NOMO-1 treated with DMSO at 0.1 percent for 48 hours (cell line): Measurements from ENCODE around the gene GRIN1.
"Not testable (repeated sequence)": the region's sequence is repeated elsewhere in the genome, so short reads cannot be mapped to it uniquely, and the experiment has no call there.

Experiments used
- DNase-seq: peaks from one replicate; lab custom pipeline; 2025; ENCODE audit not compliant: unreplicated experiment; lab: John Stamatoyannopoulos, UW

GRIN1 gene

GRCh38 chr9:137128158-137128861 is 10.6 kb upstream of the GRIN1 start:
- DNase-seq: no peak

DNA sequence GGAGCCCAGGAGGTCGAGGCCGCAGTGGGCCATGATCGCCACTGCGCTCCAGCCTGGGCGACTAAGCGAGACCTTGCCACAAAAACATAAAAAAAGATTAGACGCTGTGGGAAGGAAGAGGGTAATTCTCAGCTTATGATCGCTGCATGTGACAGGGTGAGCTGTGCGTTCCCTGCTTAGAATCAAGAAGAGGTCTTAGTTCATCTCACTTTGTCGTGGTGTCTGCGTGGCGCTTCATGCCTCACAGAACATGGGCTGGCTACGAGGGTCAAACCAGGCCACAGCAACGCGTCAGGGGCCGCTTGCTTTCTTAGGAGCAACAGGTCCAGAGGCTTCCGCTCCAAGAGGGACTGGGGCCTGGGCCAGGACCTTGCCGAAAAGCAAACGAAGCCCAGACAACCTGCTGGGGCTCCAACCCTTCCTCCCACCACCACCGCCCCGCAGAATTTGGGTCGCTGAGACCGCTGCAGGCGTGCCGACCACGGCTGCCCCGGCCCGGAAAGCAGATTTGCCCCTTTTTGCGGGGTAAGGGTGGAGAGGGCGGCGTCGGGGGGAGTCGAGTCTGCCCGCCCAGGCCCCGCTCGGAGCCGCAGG is 10.0 kb upstream of the GRIN1 start:
- DNase-seq: no peak

DNA sequence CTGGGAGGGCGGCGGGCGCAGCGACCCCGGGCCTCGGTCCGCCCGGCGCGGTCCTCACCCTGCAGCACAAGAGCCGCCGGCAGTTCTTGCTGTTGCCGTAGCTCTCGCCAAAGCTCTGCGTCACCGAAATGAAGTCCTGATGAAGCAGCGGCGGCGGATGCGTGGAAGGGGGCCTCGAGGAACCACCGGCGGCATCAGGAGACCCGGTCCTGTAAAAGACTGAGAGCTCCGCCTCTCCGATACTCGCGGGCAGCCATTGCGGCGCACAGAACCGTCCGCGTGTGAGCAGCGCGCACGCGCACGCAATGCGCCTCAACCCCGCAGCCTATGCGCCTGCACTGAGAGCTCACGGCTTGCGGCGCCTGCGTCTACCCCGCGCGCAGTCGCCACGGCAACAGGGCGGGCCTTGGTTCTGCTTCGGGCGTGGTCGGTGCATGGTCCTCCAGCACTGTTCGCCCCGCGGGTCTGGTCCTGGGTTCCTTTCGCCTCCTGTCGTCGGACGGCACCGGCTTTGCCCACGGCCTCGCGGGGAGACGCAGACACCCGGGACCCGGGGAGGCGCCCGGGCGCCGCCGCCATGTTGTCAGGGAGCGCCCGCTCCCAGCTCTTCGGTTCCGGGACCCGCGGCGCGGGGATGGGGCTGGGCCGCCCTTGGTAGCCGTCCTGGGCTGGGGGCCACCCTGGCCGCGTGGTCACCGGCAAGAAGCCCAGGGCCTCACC is 9.3 kb upstream of the GRIN1 start:
- DNase-seq: peak; percentile 93

DNA sequence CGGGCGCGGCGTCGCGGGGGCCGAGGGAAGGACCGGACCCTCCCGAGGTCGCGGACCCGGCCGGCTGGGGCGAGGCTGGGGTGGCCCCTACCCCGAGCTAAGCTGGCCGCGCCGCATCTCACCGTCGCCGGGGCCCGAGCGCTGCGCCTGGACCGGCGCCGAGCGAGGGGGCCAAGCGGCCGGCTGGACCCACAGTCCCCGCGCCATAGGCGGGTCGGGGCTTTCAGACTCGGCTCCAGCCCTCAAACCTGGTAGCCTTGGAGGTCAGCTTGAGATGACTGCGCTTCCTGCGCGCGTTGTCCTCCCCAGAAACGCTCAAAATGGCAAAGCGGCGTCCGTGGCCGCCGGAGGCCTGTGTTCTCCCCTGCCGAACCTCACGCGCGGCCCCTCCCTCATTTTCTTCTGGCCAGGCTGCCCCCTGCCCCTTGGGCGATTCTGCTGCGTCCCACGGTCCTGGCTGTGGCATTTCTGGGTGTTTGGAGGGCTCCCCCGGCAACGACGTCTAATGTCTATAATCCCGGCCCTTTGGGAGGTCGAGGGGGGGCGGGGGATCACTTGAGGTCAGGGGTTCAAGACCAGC is 8.7 kb upstream of the GRIN1 start:
- DNase-seq: no peak

- no peak for DNase-seq
Observed at GRCh38 chr9:137134191-137134590, 4.8 kb upstream of the GRIN1 start.

GRCh38 chr9:137135154-137135553 is 3.8 kb upstream of the GRIN1 start:
- not testable (repeated sequence) for DNase-seq

DNA sequence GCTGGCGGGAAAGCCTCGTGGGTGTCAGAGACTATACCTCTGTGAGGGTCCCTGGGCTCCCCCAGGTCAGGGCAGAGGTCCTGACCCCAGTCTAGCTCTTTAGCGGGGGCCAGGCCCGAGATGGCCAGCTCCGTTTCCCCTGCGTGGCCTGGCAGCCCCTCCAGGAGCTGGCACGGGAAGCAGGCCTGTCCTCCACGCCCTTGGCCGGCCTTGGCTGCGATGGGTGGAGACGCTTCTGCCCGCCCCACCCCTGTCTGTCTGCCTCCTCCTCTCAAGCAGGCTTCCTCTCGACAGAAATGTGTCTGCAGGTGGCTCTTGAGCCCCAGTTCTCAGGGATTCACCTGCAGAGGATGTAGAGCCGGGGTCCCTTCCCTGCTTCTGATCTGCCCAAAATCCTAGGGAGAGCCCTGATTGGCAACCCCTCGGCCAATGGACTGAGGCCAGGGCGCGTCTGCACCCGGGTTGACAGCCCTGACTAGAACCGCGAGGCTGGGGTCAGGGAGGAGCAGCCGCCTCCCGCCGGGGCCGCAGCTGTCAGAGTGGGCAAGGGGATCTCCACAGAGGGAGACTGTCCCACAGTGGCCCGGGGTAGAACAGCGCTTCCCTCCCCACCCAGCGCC is 2.6 kb upstream of the GRIN1 start:
- no peak for DNase-seq

DNA sequence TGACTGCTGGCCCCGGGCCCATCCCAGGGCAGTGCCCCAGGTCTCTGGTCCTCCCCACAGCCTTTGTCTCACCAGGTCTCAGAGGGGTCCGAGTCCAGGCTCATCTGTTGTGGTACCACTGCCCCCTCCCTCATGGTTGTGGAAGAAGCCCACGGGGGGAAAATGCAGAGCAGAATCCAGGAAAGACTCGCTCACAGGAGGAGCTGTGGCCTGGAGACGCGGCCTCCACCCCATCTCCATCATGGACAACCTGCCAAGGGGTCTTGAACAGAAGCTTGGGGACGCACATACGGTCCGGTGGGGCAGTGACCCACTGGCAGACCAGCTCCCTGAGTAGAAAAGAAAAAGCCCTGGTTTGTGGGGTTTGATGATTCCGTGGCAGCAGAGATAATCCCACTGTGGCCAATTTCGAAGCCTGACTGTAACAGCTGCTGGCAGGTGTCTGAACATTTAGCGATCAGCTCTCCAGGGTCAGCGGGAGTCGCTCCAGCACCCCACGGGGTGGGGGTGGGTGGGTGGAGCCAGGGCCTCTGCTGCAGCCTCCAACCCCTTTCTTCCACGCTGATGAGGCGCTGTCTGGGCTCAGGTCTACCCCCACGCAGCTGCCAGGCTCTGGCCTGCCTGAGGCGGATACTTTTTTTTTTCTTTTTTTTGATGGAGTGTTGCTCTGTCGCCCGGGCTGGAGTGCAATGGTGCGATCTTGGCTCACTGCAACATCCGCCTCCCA is 1.9 kb upstream of the GRIN1 start:
- no peak for DNase-seq

DNA sequence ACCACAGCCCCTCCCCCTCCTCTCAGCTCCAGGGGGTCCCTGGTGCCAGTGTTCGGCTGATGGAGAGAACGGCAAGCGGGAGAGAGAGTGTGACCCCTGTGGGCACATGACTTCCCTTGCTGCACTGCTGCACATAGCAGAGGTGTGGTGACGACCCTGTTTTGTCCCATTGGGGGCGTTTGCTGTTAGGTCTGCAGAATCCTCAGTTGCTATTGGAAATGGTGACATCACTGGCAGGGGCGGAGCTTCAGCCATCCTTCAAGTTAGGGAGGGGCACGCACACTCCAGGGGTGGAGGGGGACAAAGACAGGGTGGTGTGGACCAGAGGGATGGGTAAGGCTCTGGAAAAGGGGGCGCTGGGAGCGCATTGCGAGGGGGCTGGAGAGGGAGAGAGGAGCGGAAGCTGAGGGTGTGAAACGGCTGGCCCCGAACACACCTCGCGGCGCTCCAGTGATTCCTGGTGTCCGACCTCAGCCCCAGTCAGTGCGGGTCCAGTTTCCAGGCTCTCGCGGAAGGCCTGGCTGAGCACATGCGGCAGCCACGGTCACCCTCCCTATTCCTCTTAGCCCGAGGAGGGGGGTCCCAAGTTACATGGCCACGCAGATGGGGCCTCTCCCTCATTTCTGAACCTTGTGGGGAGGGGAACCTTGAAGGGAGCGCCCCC is 764 bp upstream of the GRIN1 start:
- no peak for DNase-seq

DNA sequence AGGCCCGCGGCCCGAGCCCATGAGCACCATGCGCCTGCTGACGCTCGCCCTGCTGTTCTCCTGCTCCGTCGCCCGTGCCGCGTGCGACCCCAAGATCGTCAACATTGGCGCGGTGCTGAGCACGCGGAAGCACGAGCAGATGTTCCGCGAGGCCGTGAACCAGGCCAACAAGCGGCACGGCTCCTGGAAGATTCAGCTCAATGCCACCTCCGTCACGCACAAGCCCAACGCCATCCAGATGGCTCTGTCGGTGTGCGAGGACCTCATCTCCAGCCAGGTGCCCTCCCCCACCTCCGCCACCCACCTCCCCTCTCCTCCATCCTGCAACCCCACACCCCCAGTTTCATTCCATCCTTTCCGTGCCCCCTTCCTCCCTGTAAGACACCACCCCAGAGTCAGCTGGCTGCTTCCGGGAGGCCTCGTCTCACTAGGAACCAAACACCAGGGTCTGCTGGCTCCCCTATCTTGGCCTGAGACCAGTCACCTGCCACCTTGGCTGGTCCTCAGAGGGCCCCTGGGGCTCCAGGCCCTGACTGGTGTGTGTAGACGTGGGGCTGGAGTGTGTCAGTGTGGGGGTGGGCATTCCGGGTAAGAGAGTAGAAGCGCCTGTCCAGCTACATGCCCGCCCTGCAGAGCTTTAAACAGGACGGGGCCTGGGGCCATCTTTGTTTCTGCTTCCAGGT is 655 bp downstream of the GRIN1 start:
- no peak for DNase-seq

- no peak for DNase-seq
Observed at GRCh38 chr9:137140151-137141012, 1.4 kb downstream of the GRIN1 start.

- DNase-seq: no peak
Observed at GRCh38 chr9:137141050-137141810, 2.3 kb downstream of the GRIN1 start.

GRCh38 chr9:137141976-137142936 is 3.3 kb downstream of the GRIN1 start:
- DNase-seq: no peak

DNA sequence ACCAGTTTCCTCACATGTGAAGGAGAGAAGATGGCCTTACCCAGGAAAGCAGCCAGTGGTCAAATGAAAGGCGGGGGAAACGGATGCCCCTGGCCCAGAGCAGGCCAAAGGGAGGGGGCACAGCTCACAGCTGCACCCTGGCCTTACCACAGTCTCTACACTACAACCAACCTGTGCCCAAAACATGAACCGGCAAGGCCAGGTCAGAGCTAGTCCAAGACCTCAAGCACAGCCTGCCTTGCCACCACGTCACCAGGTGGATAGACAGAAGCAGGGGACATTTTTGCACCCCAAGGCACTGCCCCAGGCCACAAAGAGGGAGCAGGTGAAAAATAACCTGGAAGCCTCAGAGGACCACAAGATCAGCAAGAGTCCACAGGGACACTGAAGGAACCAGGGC is 4.5 kb downstream of the GRIN1 start:
- DNase-seq: no peak

DNA sequence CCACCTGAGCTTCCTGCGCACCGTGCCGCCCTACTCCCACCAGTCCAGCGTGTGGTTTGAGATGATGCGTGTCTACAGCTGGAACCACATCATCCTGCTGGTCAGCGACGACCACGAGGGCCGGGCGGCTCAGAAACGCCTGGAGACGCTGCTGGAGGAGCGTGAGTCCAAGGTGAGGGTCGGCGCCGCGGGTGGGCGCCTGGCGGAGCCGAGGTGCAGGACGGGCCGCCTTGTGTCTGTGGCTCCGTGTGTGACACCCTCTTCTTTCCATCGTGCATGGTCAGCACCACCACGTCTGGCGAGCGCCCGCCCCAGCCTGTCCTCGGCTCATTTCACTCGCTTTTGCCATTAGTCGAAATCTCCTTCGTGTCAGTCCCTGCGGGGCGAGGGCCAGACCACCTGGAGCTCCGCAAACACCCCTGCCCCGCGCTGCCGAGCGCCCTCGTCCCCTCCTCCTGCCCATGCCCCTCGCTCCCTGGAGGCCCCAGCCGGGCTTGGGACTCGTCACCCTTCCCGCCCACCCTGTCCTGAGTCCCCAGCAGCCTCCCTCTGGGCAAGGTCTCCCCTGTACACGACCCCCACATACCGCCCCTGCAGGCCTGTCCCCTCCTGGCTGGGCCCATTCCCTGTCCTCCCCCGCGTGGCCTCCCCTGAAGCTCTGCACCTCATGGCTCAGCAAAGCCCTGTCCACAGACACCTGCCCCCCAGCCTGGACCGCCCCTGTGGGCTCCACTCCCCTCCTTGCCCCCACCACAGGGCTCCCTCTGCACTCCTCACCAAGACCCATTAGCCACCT is 7.0 kb downstream of the GRIN1 start:
- no peak for DNase-seq

GRCh38 chr9:137146527-137146918 is 7.6 kb downstream of the GRIN1 start:
- DNase-seq: no peak
